LNCaP clone FGC (cell line): Measurements from ENCODE around the gene FEV.

Experiments
- DNase-seq: peaks from one replicate; pipeline ENCODE4 v3.0.0-alpha.2; 2011; ENCODE audit warnings: low read depth
- H3K4me3 ChIP-seq: 2 replicates; pipeline ENCODE4 v1.5.1; 2011; ENCODE audit warnings: mild to moderate bottlenecking, low read depth, low read length, control low read depth
- TF ChIP-seq, protein P1 (sequence below): IDR thresholded peaks from 2 replicates; pipeline ENCODE4 v1.5.1; 2012; ENCODE audit warnings: mild to moderate bottlenecking; ENCODE audit not compliant: control insufficient read depth, insufficient read depth; ENCODE audit errors: extremely low read depth

The FEV gene

GRCh38 chr2:219017201-219017931 lies 32.4 kb upstream of the FEV start:
- no peak for DNase-seq
- TF ChIP-seq, protein P1, sequence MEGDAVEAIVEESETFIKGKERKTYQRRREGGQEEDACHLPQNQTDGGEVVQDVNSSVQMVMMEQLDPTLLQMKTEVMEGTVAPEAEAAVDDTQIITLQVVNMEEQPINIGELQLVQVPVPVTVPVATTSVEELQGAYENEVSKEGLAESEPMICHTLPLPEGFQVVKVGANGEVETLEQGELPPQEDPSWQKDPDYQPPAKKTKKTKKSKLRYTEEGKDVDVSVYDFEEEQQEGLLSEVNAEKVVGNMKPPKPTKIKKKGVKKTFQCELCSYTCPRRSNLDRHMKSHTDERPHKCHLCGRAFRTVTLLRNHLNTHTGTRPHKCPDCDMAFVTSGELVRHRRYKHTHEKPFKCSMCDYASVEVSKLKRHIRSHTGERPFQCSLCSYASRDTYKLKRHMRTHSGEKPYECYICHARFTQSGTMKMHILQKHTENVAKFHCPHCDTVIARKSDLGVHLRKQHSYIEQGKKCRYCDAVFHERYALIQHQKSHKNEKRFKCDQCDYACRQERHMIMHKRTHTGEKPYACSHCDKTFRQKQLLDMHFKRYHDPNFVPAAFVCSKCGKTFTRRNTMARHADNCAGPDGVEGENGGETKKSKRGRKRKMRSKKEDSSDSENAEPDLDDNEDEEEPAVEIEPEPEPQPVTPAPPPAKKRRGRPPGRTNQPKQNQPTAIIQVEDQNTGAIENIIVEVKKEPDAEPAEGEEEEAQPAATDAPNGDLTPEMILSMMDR: no peak
- no peak overlapping the region for H3K4me3 ChIP-seq

GRCh38 chr2:219016721-219017120 lies 31.7 kb upstream of the FEV start:
- DNase-seq: no peak
- TF ChIP-seq, protein P1: no peak

GRCh38 chr2:219010873-219011272 lies 25.9 kb upstream of the FEV start:
- DNase-seq: no peak
- H3K4me3 ChIP-seq: no peak overlapping the region
- TF ChIP-seq, protein P1: no peak

More at GRCh38 chr2:219016721-219017120, 31.7 kb upstream of the FEV start:
- H3K4me3 ChIP-seq: no peak overlapping the region

DNA sequence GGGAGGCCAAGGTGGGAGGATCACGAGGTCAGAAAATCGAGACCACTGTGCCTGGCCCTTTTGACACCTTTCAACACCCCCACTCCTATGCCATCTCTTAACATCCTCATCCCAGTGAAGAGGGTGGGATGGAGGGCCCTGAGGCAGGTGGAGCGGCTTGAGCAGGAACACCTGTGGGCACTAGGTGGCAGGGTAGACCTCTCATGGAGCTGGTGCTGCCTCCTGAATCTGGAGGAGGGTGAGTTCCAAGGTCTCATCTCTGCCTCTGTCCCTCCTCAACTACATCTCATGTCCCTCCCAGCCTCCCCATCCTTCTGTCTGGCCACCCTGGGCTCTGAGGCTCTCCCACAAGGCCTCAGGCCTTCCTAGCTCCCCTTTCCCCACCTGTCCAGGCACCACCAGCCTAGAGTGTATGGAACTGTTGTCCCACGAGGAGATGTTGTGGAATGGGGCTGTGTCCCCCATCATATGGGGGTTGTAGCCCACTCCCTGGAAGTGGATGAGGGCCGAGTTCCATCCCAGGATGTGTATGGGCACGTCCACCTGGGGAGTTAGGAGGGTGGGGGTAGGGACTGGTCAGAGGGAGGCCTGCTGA lies 25.3 kb upstream of the FEV start:
- H3K4me3 ChIP-seq: no peak overlapping the region
- no peak for DNase-seq
- TF ChIP-seq, protein P1: peak; percentile 59

DNA sequence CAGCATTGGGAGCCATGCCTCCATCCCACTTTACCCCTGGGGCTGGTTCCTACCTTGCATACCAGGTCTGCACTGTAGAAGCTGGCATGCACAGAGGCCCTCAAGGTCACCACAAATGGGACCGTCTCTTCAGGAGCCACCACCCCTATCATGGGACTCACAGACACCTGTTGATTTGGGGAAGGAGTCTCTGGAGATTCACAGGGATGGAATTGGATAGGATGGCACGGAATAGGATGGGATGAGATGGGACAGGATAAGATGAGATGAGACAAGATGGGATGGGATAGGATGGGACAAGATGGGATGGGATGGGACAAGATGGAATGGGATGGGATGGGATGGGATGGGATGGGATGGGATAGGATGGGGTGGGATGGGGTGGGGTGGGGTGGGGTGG lies 24.3 kb upstream of the FEV start:
- no peak overlapping the region for H3K4me3 ChIP-seq
- no peak for DNase-seq
- TF ChIP-seq, protein P1: no peak

GRCh38 chr2:219003979-219004378 lies 19.0 kb upstream of the FEV start:
- no peak overlapping the region for H3K4me3 ChIP-seq
- TF ChIP-seq, protein P1: no peak
- no peak for DNase-seq
